GM12878 (cell line): Measurements from ENCODE around the gene SPACA5. TPM values are rescaled to one million over a fixed set of nuclear protein-coding genes. Genes with fewer than 3 reads are reported as not detected.

Experiments used
- ATAC-seq: fragments of 200-7000 bp; cut with Tn5 transposase; 3 replicates; pipeline ENCODE4 v1.9.1; 2020; ENCODE audit warnings: mild to moderate bottlenecking, moderate library complexity
- BruUV-seq: library from RNA; stranded (reverse); fragments of 400-500 nt; replicated peaks from 2 replicates; lab custom pipeline; 2021; lab: Mats Ljungman, UMichigan
- CTCF ChIA-PET: fragments of 300-600 bp; sonication (Branson Sonifier 250); formaldehyde crosslinking; extraction: SDS; loops from one replicate; lab custom pipeline; 2021; ENCODE audit warnings: inconsistent platforms; lab: Yijun Ruan, JAX
- POLR2A ChIA-PET: fragments of 350-600 bp; formaldehyde crosslinking; extraction: SDS; loops from one replicate; lab custom pipeline; 2021; ENCODE audit warnings: inconsistent platforms; lab: Charles Lee
- RAD21 ChIA-PET: fragments of 300-600 bp; sonication (Branson Sonifier 250); formaldehyde crosslinking; loops from one replicate; lab custom pipeline; 2023; ENCODE audit warnings: antibody characterized with exemption; ENCODE audit not compliant: unreplicated experiment; lab: Charles Lee
- SMC1A ChIA-PET: fragments of 300-600 bp; sonication (Branson Sonifier 250); formaldehyde crosslinking; loops from one replicate; lab custom pipeline; 2023; ENCODE audit not compliant: unreplicated experiment, uncharacterized antibody; lab: Charles Lee
- DNase-seq: peaks from one replicate; pipeline ENCODE4 v3.0.0-alpha.2; 2011; ENCODE audit warnings: low read depth, low spot score
- FAIRE-seq: peaks from 3 replicates; lab custom pipeline; 2011; peaks lifted over from hg19 to GRCh38; lab: Jason Lieb, UNC
- H2AFZ ChIP-seq: 2 replicates; pipeline ENCODE4 v1.6.0; 2011; ENCODE audit warnings: low read depth, low read length, control low read depth; ENCODE audit not compliant: control insufficient read depth
- H3K27ac ChIP-seq: 2 replicates; pipeline ENCODE4 v1.5.1; 2011; ENCODE audit warnings: control low read depth; ENCODE audit not compliant: control insufficient read depth, insufficient read depth
- H3K27me3 ChIP-seq, 2 experiments: replicated peaks in 1 of 2; 2 replicates each; pipeline versions ENCODE4 v1.6.0 to v1.6.1; 2011; ENCODE audit warnings: low read length in 1 of 2; ENCODE audit not compliant: control insufficient read depth in 2 of 2, insufficient read depth in 2 of 2
- H3K36me3 ChIP-seq, 2 experiments: 2 replicates each; pipeline ENCODE4 v1.5.1; 2011; ENCODE audit warnings: low read length in 1 of 2; ENCODE audit not compliant: control insufficient read depth in 2 of 2, insufficient read depth in 2 of 2
- H3K4me1 ChIP-seq: 2 replicates; pipeline ENCODE4 v1.6.1; 2011; ENCODE audit warnings: mild to moderate bottlenecking, low read length, moderate library complexity, mixed read lengths; ENCODE audit not compliant: control insufficient read depth, insufficient read depth
- H3K4me2 ChIP-seq: 2 replicates; pipeline ENCODE4 v1.6.0; 2011; ENCODE audit warnings: control low read depth; ENCODE audit not compliant: control insufficient read depth, insufficient read depth
- H3K4me3 ChIP-seq: fragments of 200-600 bp; sonication (generic); 2 replicates; pipeline ENCODE4 v1.5.1; 2016
- H3K79me2 ChIP-seq: 2 replicates; pipeline ENCODE4 v1.6.0; 2011; ENCODE audit warnings: low read length; ENCODE audit not compliant: control insufficient read depth, insufficient read depth
- H3K9ac ChIP-seq: 2 replicates; pipeline ENCODE4 v1.8.0; 2011; ENCODE audit warnings: low read length, control low read depth, mixed read lengths; ENCODE audit not compliant: control insufficient read depth, insufficient read depth
- H3K9me3 ChIP-seq: replicated peaks from 3 replicates; pipeline ENCODE4 v1.5.1; 2011; ENCODE audit warnings: mild to moderate bottlenecking, low read length; ENCODE audit not compliant: control insufficient read depth, insufficient read depth
- H4K20me1 ChIP-seq: 2 replicates; pipeline ENCODE4 v1.6.0; 2011; ENCODE audit not compliant: control insufficient read depth, insufficient read depth
- ASH2L ChIP-seq: fragments of 300-600, 200-600 bp; sonication (generic); IDR thresholded peaks from 2 replicates; pipeline ENCODE4 v1.6.1; 2017; ENCODE audit warnings: low read depth, mild to moderate bottlenecking, borderline replicate concordance
- ATF7 ChIP-seq: fragments of 450-650 bp; IDR thresholded peaks from 2 replicates; pipeline ENCODE4 v1.6.1; 2016; ENCODE audit warnings: low read depth, mild to moderate bottlenecking
- IKZF1 ChIP-seq: fragments of 450-650 bp; conservative IDR thresholded peaks from 2 replicates; pipeline ENCODE4 v1.6.1; 2017; ENCODE audit warnings: antibody characterized with exemption, mild to moderate bottlenecking
- IKZF2 ChIP-seq, 2 experiments: fragments of 450-650 bp; IDR thresholded peaks; 2 replicates each; pipeline ENCODE4 v1.6.1; 2017; ENCODE audit warnings: mild to moderate bottlenecking in 2 of 2, moderate library complexity in 2 of 2
- MLLT1 ChIP-seq: fragments of 450-650 bp; IDR thresholded peaks from 2 replicates; pipeline ENCODE4 v1.6.1; 2016; ENCODE audit warnings: mild to moderate bottlenecking
- MTA2 ChIP-seq: fragments of 450-650 bp; IDR thresholded peaks from 2 replicates; pipeline ENCODE4 v1.6.1; 2016; ENCODE audit warnings: low read depth, mild to moderate bottlenecking, moderate library complexity
- NR2C1 ChIP-seq: fragments of 450-650 bp; IDR thresholded peaks from 2 replicates; pipeline ENCODE4 v1.6.1; 2017; ENCODE audit warnings: antibody characterized with exemption, mild to moderate bottlenecking, moderate library complexity
- RCOR1 ChIP-seq: conservative IDR thresholded peaks from 2 replicates; pipeline ENCODE4 v1.6.1; 2012; ENCODE audit warnings: low read depth, low read length, improper control_type of control experiment
- RELA ChIP-seq: fragments of 450-650 bp; IDR thresholded peaks from 2 replicates; pipeline ENCODE4 v1.8.0; 2014; ENCODE audit warnings: borderline replicate concordance; ENCODE audit not compliant: partially characterized antibody
- REST ChIP-seq: IDR thresholded peaks from 2 replicates; pipeline ENCODE4 v1.6.1; 2012; ENCODE audit warnings: mild to moderate bottlenecking, low read depth, low read length
- RFX5 ChIP-seq: IDR thresholded peaks from 2 replicates; pipeline ENCODE4 v1.6.1; 2011; ENCODE audit warnings: low read depth, low read length, improper control_type of control experiment
- TCF7 ChIP-seq: IDR thresholded peaks from 2 replicates; pipeline ENCODE4 v1.6.1; 2014; ENCODE audit warnings: antibody characterized with exemption, borderline replicate concordance
- ZNF622 ChIP-seq: fragments of 450-650 bp; IDR thresholded peaks from 2 replicates; pipeline ENCODE4 v1.6.1; 2017; ENCODE audit warnings: mild to moderate bottlenecking, inconsistent platforms
- WGBS: methylation state at CpG from one replicate; pipeline ENCODE4 v1.1.6; 2016; ENCODE audit warnings: low lambda C conversion rate; ENCODE audit not compliant: insufficient replicate concordance, insufficient coverage; ENCODE audit errors: missing lambda C conversion rate; 5-methylcytosine and 5-hydroxymethylcytosine counted together
- in situ Hi-C: fragments of 300-500 bp; cut with MboI; formaldehyde crosslinking; loops from 9 replicates; pipeline ENCODE4 v1.14.3; 2018; ENCODE audit warnings: mixed read lengths
- intact Hi-C: fragments of 100-400 bp; cut with micrococcal nuclease; formaldehyde crosslinking; loops from one replicate; pipeline ENCODE4 v1.14.2; 2022; ENCODE audit not compliant: unreplicated experiment
- polyA plus RNA-seq, 11 experiments: library from polyadenylated mRNA; depleted of rRNA in 4 of 11; unstranded in 6 of 11; stranded (reverse) in 5 of 11; fragments of >200 nt; fragmentation: Nextera tagmentation in 4 of 11; fragmentation: Illumina TruSeq in 1 of 11; extraction: Ambion mirVana in 4 of 11; extraction: Trizol in 1 of 11; gene quantifications; 1 replicate in 1 of 11; 2 replicates in 10 of 11; pipeline versions ENCODE4 v1.2.1 to v1.2.3, GENCODE V29; 2011 to 2016; ENCODE audit warnings: inconsistent platforms in 2 of 11, missing spikeins in 2 of 11, low read depth in 1 of 11
- total RNA-seq, 4 experiments: library from RNA; depleted of rRNA in 3 of 4; stranded (reverse); fragments of >200 nt in 3 of 4; fragmentation: Illumina TruSeq in 1 of 4; extraction: Trizol in 1 of 4; gene quantifications; 2 replicates each; pipeline versions ENCODE4 v1.2.1 to v1.2.3, GENCODE V29; 2013 to 2021
- TF ChIP-seq, protein P1 (sequence below): IDR thresholded peaks from 2 replicates; pipeline ENCODE4 v1.6.1; 2011; ENCODE audit warnings: borderline replicate concordance, low read depth, mild to moderate bottlenecking, moderate library complexity, mixed read lengths, low read length; ENCODE audit not compliant: insufficient read depth; ENCODE audit errors: extremely low read length
- TF ChIP-seq, protein P2 (sequence below): fragments of 450-650 bp; IDR thresholded peaks from 2 replicates; pipeline ENCODE4 v1.6.1; 2016; ENCODE audit warnings: mild to moderate bottlenecking

SPACA5 gene
- total and polyA plus RNA-seq, 10 of the 15 experiments (the other 5 are each of a cell fraction or from before 2014, with no cell fraction given), result 0.18 to 0.97 (median 0.25) TPM; not detected in 4

GRCh38 chrX:48002319-48002718 is 4.5 kb upstream of the SPACA5 start:
- no peaks in the 10 kb centered on the region for H3K4me1 ChIP-seq
- ChIA-PET POLR2A (no interaction called here), SMC1A (interaction anchor here (0.5 kb wide), 1 partner anchor 503 kb away, joined by 3 read pairs; no protein-coding TSS in a partner anchor)
- intact Hi-C loops, result no loop called here
- WGBS, result 76% methylated on average over 3 of the region's 3 CpGs
- no peaks in the 10 kb centered on the region for H4K20me1 ChIP-seq
- no peak for DNase-seq
- in situ Hi-C loops, result no loop called here
- no peak overlapping the region for H2AFZ ChIP-seq
- peaks cover 15% of the 10 kb centered on the region for H3K79me2 ChIP-seq
- no peak overlapping the region for H3K9ac ChIP-seq
- no peak for TF ChIP-seq RCOR1
- no peak for TF ChIP-seq ATF7
- no peak for TF ChIP-seq MLLT1
- no peak for TF ChIP-seq REST
- TF ChIP-seq IKZF1, result no peak
- no peak for TF ChIP-seq MTA2
- TF ChIP-seq ZNF622, result no peak
- TF ChIP-seq, protein P1, sequence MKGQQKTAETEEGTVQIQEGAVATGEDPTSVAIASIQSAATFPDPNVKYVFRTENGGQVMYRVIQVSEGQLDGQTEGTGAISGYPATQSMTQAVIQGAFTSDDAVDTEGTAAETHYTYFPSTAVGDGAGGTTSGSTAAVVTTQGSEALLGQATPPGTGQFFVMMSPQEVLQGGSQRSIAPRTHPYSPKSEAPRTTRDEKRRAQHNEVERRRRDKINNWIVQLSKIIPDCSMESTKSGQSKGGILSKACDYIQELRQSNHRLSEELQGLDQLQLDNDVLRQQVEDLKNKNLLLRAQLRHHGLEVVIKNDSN, result no peak
- no peak for TF ChIP-seq RELA
- TF ChIP-seq NR2C1, result no peak
- TF ChIP-seq RFX5, result no peak
- no peak for TF ChIP-seq IKZF2 (IDR thresholded peaks at IDR 0.05)
- no peak for TF ChIP-seq TCF7
- TF ChIP-seq ASH2L, result no peak
- TF ChIP-seq, protein P2, sequence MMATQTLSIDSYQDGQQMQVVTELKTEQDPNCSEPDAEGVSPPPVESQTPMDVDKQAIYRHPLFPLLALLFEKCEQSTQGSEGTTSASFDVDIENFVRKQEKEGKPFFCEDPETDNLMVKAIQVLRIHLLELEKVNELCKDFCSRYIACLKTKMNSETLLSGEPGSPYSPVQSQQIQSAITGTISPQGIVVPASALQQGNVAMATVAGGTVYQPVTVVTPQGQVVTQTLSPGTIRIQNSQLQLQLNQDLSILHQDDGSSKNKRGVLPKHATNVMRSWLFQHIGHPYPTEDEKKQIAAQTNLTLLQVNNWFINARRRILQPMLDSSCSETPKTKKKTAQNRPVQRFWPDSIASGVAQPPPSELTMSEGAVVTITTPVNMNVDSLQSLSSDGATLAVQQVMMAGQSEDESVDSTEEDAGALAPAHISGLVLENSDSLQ, result no peak
- TF ChIP-seq, all 136 proteins: peak for 0
- RAD21 ChIA-PET, result no interaction called here
- FAIRE-seq (no peak), ATAC-seq (no peak)
- Histone ChIP-seq H3K27ac (no peak overlapping the region), H3K36me3 (no peaks in the 10 kb centered on the region), H3K27me3 (no peaks in the 10 kb centered on the region), H3K4me3 (0 out of 2 replicates have a peak overlapping the region, but pooled peaks have one; percentile 1), H3K9me3 (peaks cover 1% of the 10 kb centered on the region; the same call in 1 of the 3 replicates), H3K4me2 (peak overlapping the region; percentile 60)
- BruUV-seq, result no TSS peak
- CTCF ChIA-PET, result no interaction called here
